C4-2B (cell line): ENCODE results near the gene MT1B.

ENCODE experiments used
- ZFX ChIP-seq: fragments of 450-650 bp; IDR thresholded peaks from 2 replicates; pipeline ENCODE4 v1.6.1; 2017
- TF ChIP-seq, protein P1 (sequence below): fragments of 450-650 bp; conservative IDR thresholded peaks from 2 replicates; pipeline ENCODE4 v1.5.1; 2017; ENCODE audit warnings: mild to moderate bottlenecking

DNA sequence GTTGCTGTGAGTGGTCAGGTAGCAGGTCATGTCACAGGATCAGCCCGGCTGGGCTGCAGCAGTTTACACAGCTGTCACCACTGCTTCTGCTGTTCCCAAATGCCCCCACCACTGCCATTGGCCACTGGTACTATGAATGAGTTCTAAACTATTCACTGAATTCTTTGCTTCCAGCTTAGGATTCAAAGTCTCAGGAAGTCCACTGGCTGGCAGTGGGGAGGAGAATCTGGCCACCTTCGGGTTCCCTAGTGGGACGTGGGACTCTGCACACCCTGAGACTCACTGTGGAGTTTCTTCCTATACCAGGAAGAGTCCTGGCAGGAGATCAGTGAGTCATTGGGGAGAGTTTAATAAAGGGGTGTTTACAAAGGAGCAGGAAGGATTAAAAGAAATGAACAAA is 37.5 kb downstream of the MT1B start:
- TF ChIP-seq, protein P1, sequence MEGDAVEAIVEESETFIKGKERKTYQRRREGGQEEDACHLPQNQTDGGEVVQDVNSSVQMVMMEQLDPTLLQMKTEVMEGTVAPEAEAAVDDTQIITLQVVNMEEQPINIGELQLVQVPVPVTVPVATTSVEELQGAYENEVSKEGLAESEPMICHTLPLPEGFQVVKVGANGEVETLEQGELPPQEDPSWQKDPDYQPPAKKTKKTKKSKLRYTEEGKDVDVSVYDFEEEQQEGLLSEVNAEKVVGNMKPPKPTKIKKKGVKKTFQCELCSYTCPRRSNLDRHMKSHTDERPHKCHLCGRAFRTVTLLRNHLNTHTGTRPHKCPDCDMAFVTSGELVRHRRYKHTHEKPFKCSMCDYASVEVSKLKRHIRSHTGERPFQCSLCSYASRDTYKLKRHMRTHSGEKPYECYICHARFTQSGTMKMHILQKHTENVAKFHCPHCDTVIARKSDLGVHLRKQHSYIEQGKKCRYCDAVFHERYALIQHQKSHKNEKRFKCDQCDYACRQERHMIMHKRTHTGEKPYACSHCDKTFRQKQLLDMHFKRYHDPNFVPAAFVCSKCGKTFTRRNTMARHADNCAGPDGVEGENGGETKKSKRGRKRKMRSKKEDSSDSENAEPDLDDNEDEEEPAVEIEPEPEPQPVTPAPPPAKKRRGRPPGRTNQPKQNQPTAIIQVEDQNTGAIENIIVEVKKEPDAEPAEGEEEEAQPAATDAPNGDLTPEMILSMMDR: no peak
- no peak for TF ChIP-seq ZFX
